ENCODE measurements around the gene CEMIP2. TPM values are rescaled to one million over a fixed set of nuclear protein-coding genes. Genes with fewer than 3 reads are reported as not detected.

Gene CEMIP2
- total and polyA plus RNA-seq, 10 of the 15 experiments (the other 5 are each of a cell fraction or from before 2014, with no cell fraction given), result 0.50 to 19.2 (median 1.2) TPM

DNA sequence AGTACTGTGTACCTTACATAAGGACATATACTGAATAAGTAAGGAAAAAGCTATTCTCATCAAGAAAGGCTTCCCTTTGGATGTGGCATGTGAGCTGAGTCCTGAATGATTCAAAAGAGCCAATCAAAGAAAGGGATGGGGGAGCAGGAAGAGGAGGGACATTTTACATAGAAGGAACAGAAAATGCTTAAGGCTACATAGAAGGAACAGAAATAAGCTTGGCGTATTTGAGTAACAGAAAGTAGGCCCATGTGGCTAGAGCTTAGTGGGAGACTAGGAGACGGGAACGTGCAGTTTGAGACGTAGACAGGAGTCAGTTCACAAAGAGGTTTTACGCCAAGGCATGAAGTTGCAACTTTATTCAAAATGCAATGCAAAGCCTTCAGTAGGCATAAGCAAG is 126.3 kb downstream of the CEMIP2 start:
- no peaks in the 10 kb centered on the region for H3K27me3 ChIP-seq (replicated peaks in 1 of 2; ENCODE audit: control insufficient read depth in 2 of 2, insufficient read depth in 2 of 2, low read length in 1 of 2)
- CTCF ChIA-PET, result interaction anchor here (0.7 kb wide), 2 partner anchors 13 to 836 kb away, joined by 3 to 4 read pairs; no protein-coding TSS in a partner anchor
- no peak overlapping the region for H3K4me3 ChIP-seq
- H4K20me1 ChIP-seq (ENCODE audit: control insufficient read depth, insufficient read depth), result no peaks in the 10 kb centered on the region
- H3K9me3 ChIP-seq (replicated peaks; ENCODE audit: control insufficient read depth, insufficient read depth, low read length), result no peaks in the 10 kb centered on the region; the same call in 2 of the 3 replicates
- in situ Hi-C loops (cut with MboI) (no loop called here), intact Hi-C loops (cut with micrococcal nuclease; ENCODE audit: unreplicated experiment) (no loop called here)
- RAD21 ChIA-PET (ENCODE audit: unreplicated experiment), result no interaction called here
- H3K36me3 ChIP-seq (ENCODE audit: control insufficient read depth in 2 of 2, insufficient read depth in 2 of 2, low read length in 1 of 2), result no peaks in the 10 kb centered on the region
- H3K4me1 ChIP-seq (ENCODE audit: control insufficient read depth, insufficient read depth, low read length), result no peaks in the 10 kb centered on the region; the same call in 1 of the 2 replicates
- H3K4me2 ChIP-seq (ENCODE audit: control insufficient read depth, insufficient read depth), result no peak overlapping the region
- SMC1A ChIA-PET (ENCODE audit: uncharacterized antibody, unreplicated experiment), result interaction anchor here (0.8 kb wide), 1 partner anchor 75 kb away, joined by 3 read pairs; no protein-coding TSS in a partner anchor
- no peak overlapping the region for H2AFZ ChIP-seq (ENCODE audit: control insufficient read depth, low read depth, low read length)
- no peak for DNase-seq (ENCODE audit: low read depth, low spot score)
- no peak for FAIRE-seq
- TF ChIP-seq EGR1 (IDR thresholded peaks at IDR 0.05; ENCODE audit: borderline replicate concordance in 1 of 2, low read depth in 2 of 2, low read length in 2 of 2) (no peak), ZNF274 (IDR thresholded peaks at IDR 0.05; ENCODE audit: insufficient read depth, insufficient read length) (no peak), HCFC1 (IDR thresholded peaks at IDR 0.05; ENCODE audit: low read length) (no peak), ZBTB4 (CRISPR knock-in tag; IDR thresholded peaks at IDR 0.05) (no peak), STAT3 (IDR thresholded peaks at IDR 0.05; ENCODE audit: low read depth, low read length) (no peak), MTA2 (IDR thresholded peaks at IDR 0.05; ENCODE audit: low read depth) (no peak), KAT2A (conservative IDR thresholded peaks at IDR 0.05; ENCODE audit: control insufficient read depth, low read depth, low read length) (no peak), HSF1 (IDR thresholded peaks at IDR 0.05; ENCODE audit: low read depth, low read length) (no peak), NFYB (IDR thresholded peaks at IDR 0.05; ENCODE audit: insufficient read depth, low read depth, low read length) (no peak)
- no peak overlapping the region for H3K27ac ChIP-seq (ENCODE audit: control insufficient read depth, insufficient read depth)
- WGBS (ENCODE audit: insufficient coverage, insufficient replicate concordance, low lambda C conversion rate, missing lambda C conversion rate), result 73% methylated on average over 5 of the region's 5 CpGs
- H3K9ac ChIP-seq (ENCODE audit: control insufficient read depth, insufficient read depth, low read length), result no peak overlapping the region
- ATAC-seq, result no peak
- POLR2A ChIA-PET, result no interaction called here
- H3K79me2 ChIP-seq (ENCODE audit: control insufficient read depth, insufficient read depth, low read length), result no peaks in the 10 kb centered on the region
- no TSS peak for BruUV-seq (replicated peaks)

All from GM12878 (cell line).